K562 (cell line): ENCODE data around the gene E2F7. TPM values are rescaled to one million over a fixed set of nuclear protein-coding genes. Genes with fewer than 3 reads are reported as not detected.

ENCODE experiments used
- CCNT2 ChIP-seq: IDR thresholded peaks from 2 replicates; pipeline ENCODE4 v1.6.1; 2011; ENCODE audit warnings: borderline replicate concordance, low read depth, mild to moderate bottlenecking, moderate library complexity, mixed read lengths, low read length; ENCODE audit not compliant: insufficient read length; ENCODE audit errors: extremely low read depth
- IRF2 ChIP-seq: sonication (generic); formaldehyde crosslinking; IDR thresholded peaks from 2 replicates; pipeline ENCODE4 v1.8.1; 2022; ENCODE audit warnings: mild to moderate bottlenecking, missing genetic modification reagents
- NCOR1 ChIP-seq: fragments of 450-650 bp; IDR thresholded peaks from 2 replicates; pipeline ENCODE4 v1.6.1; 2016; ENCODE audit warnings: mild to moderate bottlenecking, moderate library complexity
- NR2C1 ChIP-seq, 2 experiments: fragments of 450-650 bp; IDR thresholded peaks; 2 replicates each; pipeline ENCODE4 v1.6.1; 2017; ENCODE audit warnings: mild to moderate bottlenecking in 2 of 2, antibody characterized with exemption in 1 of 2, inconsistent platforms in 1 of 2, missing compliant biosample characterization in 1 of 2, missing genetic modification characterization in 1 of 2
- PCBP1 ChIP-seq: fragments of 200-400 bp; formaldehyde crosslinking; IDR thresholded peaks from 2 replicates; pipeline ENCODE4 v1.6.1; 2018; ENCODE audit warnings: mild to moderate bottlenecking, low read depth, low read length; ENCODE audit not compliant: poor library complexity, severe bottlenecking
- SNRNP70 ChIP-seq: fragments of 200-400 bp; formaldehyde crosslinking; optimal IDR thresholded peaks from 2 replicates; pipeline ENCODE3; 2017; ENCODE audit warnings: low read depth, low read length
- ZFP1 ChIP-seq: fragments of 450-650 bp; formaldehyde crosslinking; IDR thresholded peaks from 2 replicates; pipeline ENCODE4 v1.4.0; 2020; ENCODE audit warnings: mild to moderate bottlenecking, mixed read lengths
- ZNF23 ChIP-seq: fragments of 250-450 bp; sonication (Bioruptor Pico); IDR thresholded peaks from 2 replicates; pipeline ENCODE4 v1.4.0; 2020; ENCODE audit warnings: mild to moderate bottlenecking
- ZNF395 ChIP-seq: fragments of 200-800 bp; sonication (Bioruptor generic); IDR thresholded peaks from 2 replicates; pipeline ENCODE4 v1.6.1; 2017; ENCODE audit warnings: missing genetic modification characterization, missing compliant biosample characterization
- polyA plus RNA-seq, 8 experiments: library from polyadenylated mRNA; depleted of rRNA in 4 of 8; stranded (reverse) in 5 of 8; unstranded in 3 of 8; fragments of >200 nt; fragmentation: Nextera tagmentation in 2 of 8; fragmentation: Illumina TruSeq in 1 of 8; extraction: Ambion mirVana in 2 of 8; extraction: Trizol in 1 of 8; gene quantifications; 2 replicates each; pipeline versions ENCODE4 v1.2.1 to v1.2.3, GENCODE V29; 2011 to 2014; ENCODE audit warnings: inconsistent platforms in 1 of 8, missing spikeins in 1 of 8
- total RNA-seq, 7 experiments: library from RNA; depleted of rRNA in 6 of 7; stranded (reverse); fragments of >200 nt in 6 of 7; fragmentation: Illumina TruSeq in 2 of 7; extraction: Trizol in 2 of 7; gene quantifications; 2 replicates each; pipeline versions ENCODE4 v1.2.1 to v1.2.3, GENCODE V29; 2011 to 2021; ENCODE audit warnings: low replicate concordance in 1 of 7

Gene E2F7
- total and polyA plus RNA-seq, 9 of the 15 experiments (the other 6 are each of a cell fraction or from before 2014, with no cell fraction given): 3.4 to 13.6 (median 8.1) TPM

GRCh38 chr12:76976777-76977382 lies 88.5 kb downstream of the E2F7 start (continued):
- TF ChIP-seq PCBP1: no peak
- TF ChIP-seq ZNF23 (CRISPR knock-in tag): no peak
- no peak for TF ChIP-seq ZNF395 (CRISPR knock-in tag)
- TF ChIP-seq CCNT2: no peak
- TF ChIP-seq NCOR1: no peak
- TF ChIP-seq IRF2 (CRISPR knock-in tag): no peak
- TF ChIP-seq ZFP1: no peak
- no peak for TF ChIP-seq SNRNP70
- no peak for TF ChIP-seq NR2C1 (IDR thresholded peaks at IDR 0.05)
- no peak for TF ChIP-seq NR2C1 (tag; IDR thresholded peaks at IDR 0.05)
- TF ChIP-seq, all 486 proteins: peak for 0

Other genes starting within 250 kb of the E2F7 start
- gene CSRP2, start 186.6 kb downstream of the E2F7 start, total RNA-seq (2014; rRNA removed): 0.32 and 0.73 TPM in 2 replicates
- gene CSRP2, start 186.6 kb downstream of the E2F7 start, total RNA-seq (2014; rRNA removed; fragmentation: Illumina TruSeq; extraction: Trizol): 1.9 and 2.4 TPM in 2 replicates
- 0.60 and 0.83 TPM in 2 replicates for gene CSRP2, start 186.6 kb downstream of the E2F7 start, total RNA-seq (2015; rRNA removed; fragmentation: Illumina TruSeq; extraction: Trizol)
- 1.6 and 2.3 TPM in 2 replicates for gene CSRP2, start 186.6 kb downstream of the E2F7 start, total RNA-seq (2021)
- 4.6 and 5.9 TPM in 2 replicates for gene CSRP2, start 186.6 kb downstream of the E2F7 start, polyA plus RNA-seq (2011; rRNA removed)
- 1.1 and 1.9 TPM in 2 replicates for gene CSRP2, start 186.6 kb downstream of the E2F7 start, polyA plus RNA-seq (2014; fragmentation: Illumina TruSeq; extraction: Trizol)
- 1 to 10 TPM; 4.1 to 6.2 TPM for gene CSRP2, start 186.6 kb downstream of the E2F7 start, polyA plus RNA-seq (2014; fragmentation: Nextera tagmentation; extraction: Ambion mirVana)
- gene CSRP2, start 186.6 kb downstream of the E2F7 start, polyA plus RNA-seq (2014; rRNA removed): 2.3 and 3.4 TPM in 2 replicates